OCI-LY7 (cell line): ENCODE data around the gene MBLAC1. TPM values are rescaled to one million over a fixed set of nuclear protein-coding genes. Genes with fewer than 3 reads are reported as not detected.
"Not testable (repeated sequence)": the region's sequence is repeated elsewhere in the genome, so short reads cannot be mapped to it uniquely, and the experiment has no call there.

Source experiments
- BruUV-seq: library from RNA; stranded (reverse); fragments of 400-500 nt; replicated peaks from 2 replicates; lab custom pipeline; 2021; lab: Mats Ljungman, UMichigan
- CTCF ChIA-PET: fragments of 300-600 bp; sonication (Branson Sonifier 250); formaldehyde crosslinking; loops from one replicate; lab custom pipeline; 2022; ENCODE audit warnings: antibody characterized with exemption; ENCODE audit not compliant: unreplicated experiment; lab: Charles Lee
- POLR2A ChIA-PET: fragments of 300-600 bp; sonication (Branson Sonifier 250); formaldehyde crosslinking; loops from one replicate; lab custom pipeline; 2022; ENCODE audit warnings: antibody characterized with exemption; lab: Charles Lee
- DNase-seq: peaks from one replicate; pipeline ENCODE4 v3.0.0-alpha.2; 2015; ENCODE audit warnings: low spot score
- H2AFZ ChIP-seq: fragments of 200-600 bp; sonication (generic), shearing (Covaris generic); 2 replicates; pipeline ENCODE4 v1.6.1; 2014; ENCODE audit warnings: mild to moderate bottlenecking, antibody characterized with exemption, low read length, moderate library complexity
- H3K27ac ChIP-seq: fragments of 200-600 bp; sonication (generic); 2 replicates; pipeline ENCODE4 v1.5.1; 2014; ENCODE audit warnings: mixed run types, low read depth, mild to moderate bottlenecking, moderate library complexity, low read length, inconsistent platforms; ENCODE audit not compliant: poor library complexity, severe bottlenecking
- H3K36me3 ChIP-seq: fragments of 200-600 bp; sonication (generic); 2 replicates; pipeline ENCODE4 v1.6.1; 2014; ENCODE audit warnings: mild to moderate bottlenecking, antibody characterized with exemption, low read length, moderate library complexity, mixed read lengths; ENCODE audit not compliant: insufficient read depth
- H3K4me1 ChIP-seq: fragments of 200-600 bp; sonication (generic); 2 replicates; pipeline ENCODE4 v1.5.1; 2014; ENCODE audit warnings: mild to moderate bottlenecking, low read length; ENCODE audit not compliant: insufficient read depth, poor library complexity, severe bottlenecking
- H3K4me2 ChIP-seq: fragments of 200-600 bp; sonication (generic); 2 replicates; pipeline ENCODE4 v1.6.1; 2014; ENCODE audit warnings: mild to moderate bottlenecking, low read length
- H3K4me3 ChIP-seq: fragments of 200-600 bp; sonication (generic); 2 replicates; pipeline ENCODE4 v1.5.1; 2014; ENCODE audit warnings: mild to moderate bottlenecking, low read depth, low read length; ENCODE audit not compliant: poor library complexity, severe bottlenecking
- H3K79me2 ChIP-seq: fragments of 200-600 bp; sonication (generic); 2 replicates; pipeline ENCODE4 v1.6.1; 2016; ENCODE audit warnings: low read depth, mild to moderate bottlenecking, low read length, moderate library complexity, mixed read lengths; ENCODE audit not compliant: insufficient read depth
- H3K9me2 ChIP-seq: fragments of 200-600 bp; sonication (generic); 2 replicates; pipeline ENCODE4 v1.6.1; 2016; ENCODE audit warnings: mild to moderate bottlenecking, low read length, mixed read lengths; ENCODE audit not compliant: insufficient read depth
- H3K9me3 ChIP-seq: fragments of 200-600 bp; sonication (generic); 2 replicates; pipeline ENCODE4 v1.6.1; 2014; ENCODE audit warnings: mild to moderate bottlenecking, mixed run types, low read length, mixed read lengths
- H4K20me1 ChIP-seq: fragments of 200-600 bp; sonication (generic); 2 replicates; pipeline ENCODE4 v1.6.1; 2014; ENCODE audit warnings: mild to moderate bottlenecking, antibody characterized with exemption, low read length, moderate library complexity, mixed read lengths; ENCODE audit not compliant: insufficient read depth
- CTCF ChIP-seq: fragments of 200-600 bp; sonication (generic); conservative IDR thresholded peaks from 2 replicates; pipeline ENCODE4 v1.5.1; 2014; ENCODE audit warnings: mild to moderate bottlenecking, antibody characterized with exemption, low read length, moderate library complexity, mixed read lengths
- EZH2phosphoT487 ChIP-seq: fragments of 200-600 bp; sonication (generic); IDR thresholded peaks from 2 replicates; pipeline ENCODE4 v1.6.1; 2018; ENCODE audit warnings: low read depth, borderline replicate concordance, mild to moderate bottlenecking, mixed run types, antibody characterized with exemption, low read length, moderate library complexity, mixed read lengths
- intact Hi-C: fragments of 100-400 bp; cut with micrococcal nuclease; formaldehyde crosslinking; loops from one replicate; pipeline ENCODE4 v1.10.0; 2022; ENCODE audit not compliant: unreplicated experiment
- total RNA-seq, 2 experiments: library from RNA; depleted of rRNA in 1 of 2; stranded (reverse); fragments of >200 nt in 1 of 2; shearing (Covaris generic) in 1 of 2; gene quantifications; 2 replicates each; pipeline ENCODE4 v1.2.3, GENCODE V29; 2014 to 2022

MBLAC1 gene
- total RNA-seq, 2 experiments from 2014 or later = 4.5 to 4.8 TPM

- ChIA-PET POLR2A (interaction anchor here (1.0 to 1.8 kb wide), 5 partner anchors 13 to 61 kb away, joined by 3 to 7 read pairs (median 4); partner anchors contain the start of genes AP4M1 and MCM7), CTCF (no interaction called here)
- no peak for DNase-seq
- H3K4me3 ChIP-seq = no peak overlapping the region
- H3K9me2 ChIP-seq = no peaks in the 10 kb centered on the region
- H3K27ac ChIP-seq = no peak overlapping the region
- H3K4me2 ChIP-seq = peak overlapping the region; percentile 8; the same call in 1 of the 2 replicates
- peaks cover 38% of the 10 kb centered on the region for H3K4me1 ChIP-seq
- no peaks in the 10 kb centered on the region for H3K79me2 ChIP-seq
- H3K9me3 ChIP-seq = no peaks in the 10 kb centered on the region
- TF ChIP-seq EZH2phosphoT487 (no peak), CTCF (no peak)
- peak overlapping the region; percentile 72 for H2AFZ ChIP-seq
- H4K20me1 ChIP-seq = no peaks in the 10 kb centered on the region
- BruUV-seq = no TSS peak
- intact Hi-C loops = no loop called here
- H3K36me3 ChIP-seq = no peaks in the 10 kb centered on the region
Measured at GRCh38 chr7:100141555-100141949, 14.8 kb downstream of the MBLAC1 start.

GRCh38 chr7:100142461-100142860 is 15.7 kb downstream of the MBLAC1 start:
- Histone ChIP-seq H3K9me2 (no peaks in the 10 kb centered on the region), H4K20me1 (no peaks in the 10 kb centered on the region), H3K4me1 (peaks cover 35% of the 10 kb centered on the region), H3K9me3 (no peaks in the 10 kb centered on the region), H3K36me3 (no peaks in the 10 kb centered on the region), H2AFZ (no peak overlapping the region; the same call in 1 of the 2 replicates), H3K27ac (no peak overlapping the region), H3K4me2 (no peak overlapping the region), H3K4me3 (no peak overlapping the region), H3K79me2 (no peaks in the 10 kb centered on the region)
- intact Hi-C loops = no loop called here
- no peak for DNase-seq
- TF ChIP-seq EZH2phosphoT487 = no peak
- no peak for TF ChIP-seq CTCF
- CTCF ChIA-PET = no interaction called here
- POLR2A ChIA-PET = interaction anchor here (0.7 to 1.3 kb wide), 6 partner anchors 14 to 243 kb away, joined by 3 to 7 read pairs (median 3); partner anchors contain the start of genes AP4M1 and MCM7
- no TSS peak for BruUV-seq

GRCh38 chr7:100146350-100146749 is 19.6 kb downstream of the MBLAC1 start:
- CTCF ChIA-PET, H3K9me2 ChIP-seq: not testable (repeated sequence)
- POLR2A ChIA-PET = interaction anchor here (0.6 to 3.4 kb wide), 2 partner anchors 8 to 22 kb away, joined by 4 to 34 read pairs; partner anchors contain the start of gene GAL3ST4

More at GRCh38 chr7:100146350-100146749, 19.6 kb downstream of the MBLAC1 start:
- H3K36me3 ChIP-seq, H3K4me2 ChIP-seq, H3K27ac ChIP-seq, H2AFZ ChIP-seq, H3K9me3 ChIP-seq, DNase-seq, BruUV-seq, H3K4me3 ChIP-seq, H4K20me1 ChIP-seq: not testable (repeated sequence)
- intact Hi-C loops = loop anchor here (5.0 kb wide), 1 partner anchor 76 kb away; no protein-coding TSS in a partner anchor
- peaks cover 20% of the 10 kb centered on the region for H3K79me2 ChIP-seq
- peaks cover 34% of the 10 kb centered on the region for H3K4me1 ChIP-seq
